Neural progenitor cell (in vitro differentiated cells): ENCODE measurements around the gene HSD17B2.

Experiments used
- EZH2 ChIP-seq: fragments of 200-600 bp; sonication (generic); IDR thresholded peaks from 2 replicates; pipeline ENCODE4 v1.6.1; 2017; ENCODE audit warnings: antibody characterized with exemption, mild to moderate bottlenecking, moderate library complexity
- TF ChIP-seq, protein P1 (sequence below): fragments of 200-600 bp; sonication (generic); IDR thresholded peaks from 2 replicates; pipeline ENCODE4 v1.5.1; 2017; ENCODE audit warnings: antibody characterized with exemption, mild to moderate bottlenecking

DNA sequence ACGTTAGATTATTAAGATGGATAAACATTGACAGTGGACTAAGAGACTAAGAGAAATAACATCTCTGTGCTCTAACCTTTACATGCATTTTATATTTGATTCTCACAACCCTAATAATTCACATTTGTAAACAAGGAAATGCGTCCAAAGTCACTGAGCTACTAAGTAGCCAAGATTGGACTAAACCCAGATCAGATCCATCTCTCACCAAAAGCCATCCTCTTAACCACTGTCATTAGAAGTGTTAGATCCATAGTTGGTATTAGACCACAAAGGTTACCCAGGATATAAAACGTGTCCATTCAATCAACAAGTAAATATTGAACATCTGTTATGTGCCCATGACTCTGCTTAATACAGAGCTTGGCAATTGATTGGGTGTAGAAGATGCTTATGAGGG, 5.2 kb downstream of the HSD17B2 start:
- TF ChIP-seq, protein P1, sequence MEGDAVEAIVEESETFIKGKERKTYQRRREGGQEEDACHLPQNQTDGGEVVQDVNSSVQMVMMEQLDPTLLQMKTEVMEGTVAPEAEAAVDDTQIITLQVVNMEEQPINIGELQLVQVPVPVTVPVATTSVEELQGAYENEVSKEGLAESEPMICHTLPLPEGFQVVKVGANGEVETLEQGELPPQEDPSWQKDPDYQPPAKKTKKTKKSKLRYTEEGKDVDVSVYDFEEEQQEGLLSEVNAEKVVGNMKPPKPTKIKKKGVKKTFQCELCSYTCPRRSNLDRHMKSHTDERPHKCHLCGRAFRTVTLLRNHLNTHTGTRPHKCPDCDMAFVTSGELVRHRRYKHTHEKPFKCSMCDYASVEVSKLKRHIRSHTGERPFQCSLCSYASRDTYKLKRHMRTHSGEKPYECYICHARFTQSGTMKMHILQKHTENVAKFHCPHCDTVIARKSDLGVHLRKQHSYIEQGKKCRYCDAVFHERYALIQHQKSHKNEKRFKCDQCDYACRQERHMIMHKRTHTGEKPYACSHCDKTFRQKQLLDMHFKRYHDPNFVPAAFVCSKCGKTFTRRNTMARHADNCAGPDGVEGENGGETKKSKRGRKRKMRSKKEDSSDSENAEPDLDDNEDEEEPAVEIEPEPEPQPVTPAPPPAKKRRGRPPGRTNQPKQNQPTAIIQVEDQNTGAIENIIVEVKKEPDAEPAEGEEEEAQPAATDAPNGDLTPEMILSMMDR, result no peak
- TF ChIP-seq EZH2, result no peak
